Stomach (tissue), 4 donors: ENCODE data around the gene PARD6G.

Experiments
- EP300 ChIP-seq: sonication (generic); formaldehyde crosslinking; IDR thresholded peaks from one replicate; pipeline ENCODE4 v1.6.1; 2017; ENCODE audit warnings: antibody characterized with exemption
- POLR2A ChIP-seq, 4 donors: fragments of 450-650 bp; IDR thresholded peaks; one replicate each; pipeline ENCODE4 v1.6.1; 2016; ENCODE audit warnings: antibody characterized with exemption in 4 of 4, control low read depth in 2 of 4, mild to moderate bottlenecking in 1 of 4, moderate library complexity in 1 of 4
- POLR2AphosphoS5 ChIP-seq, 3 donors: sonication (generic); formaldehyde crosslinking; IDR thresholded peaks; one replicate each; pipeline ENCODE4 v1.6.1; 2016; ENCODE audit warnings: antibody characterized with exemption in 3 of 3
- TF ChIP-seq, protein P1 (sequence below), 7 experiments: fragments of 450-650 bp in 4 of 7; fragments of 200-600 bp in 3 of 7; sonication (generic) in 3 of 7; IDR thresholded peaks; one replicate each; pipeline ENCODE4 v1.5.1; 2016 to 2019; ENCODE audit warnings: antibody characterized with exemption in 7 of 7, control low read depth in 2 of 7, mild to moderate bottlenecking in 1 of 7

DNA sequence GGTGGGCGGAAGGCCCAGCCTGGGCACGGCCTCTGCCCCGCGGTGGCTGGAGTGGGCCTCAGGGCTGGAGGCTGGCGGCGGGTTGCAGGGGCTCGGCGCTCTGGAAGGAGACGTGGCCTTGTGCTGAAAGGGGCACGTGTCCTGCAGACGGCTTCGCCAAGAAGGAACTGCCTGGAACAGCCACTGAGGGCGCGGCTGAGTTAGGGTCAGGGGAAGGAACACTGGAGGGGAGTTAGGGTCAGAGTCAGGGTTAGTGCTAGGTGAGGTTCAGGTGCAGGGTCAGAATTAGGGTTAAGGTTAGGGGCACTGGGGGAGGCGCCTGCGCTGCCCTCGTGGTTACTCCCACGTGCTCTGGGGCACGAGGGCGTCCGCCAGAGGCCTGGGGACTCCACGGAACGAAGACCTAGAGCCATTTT is 139.2 kb downstream of the PARD6G start:
- TF ChIP-seq, protein P1, sequence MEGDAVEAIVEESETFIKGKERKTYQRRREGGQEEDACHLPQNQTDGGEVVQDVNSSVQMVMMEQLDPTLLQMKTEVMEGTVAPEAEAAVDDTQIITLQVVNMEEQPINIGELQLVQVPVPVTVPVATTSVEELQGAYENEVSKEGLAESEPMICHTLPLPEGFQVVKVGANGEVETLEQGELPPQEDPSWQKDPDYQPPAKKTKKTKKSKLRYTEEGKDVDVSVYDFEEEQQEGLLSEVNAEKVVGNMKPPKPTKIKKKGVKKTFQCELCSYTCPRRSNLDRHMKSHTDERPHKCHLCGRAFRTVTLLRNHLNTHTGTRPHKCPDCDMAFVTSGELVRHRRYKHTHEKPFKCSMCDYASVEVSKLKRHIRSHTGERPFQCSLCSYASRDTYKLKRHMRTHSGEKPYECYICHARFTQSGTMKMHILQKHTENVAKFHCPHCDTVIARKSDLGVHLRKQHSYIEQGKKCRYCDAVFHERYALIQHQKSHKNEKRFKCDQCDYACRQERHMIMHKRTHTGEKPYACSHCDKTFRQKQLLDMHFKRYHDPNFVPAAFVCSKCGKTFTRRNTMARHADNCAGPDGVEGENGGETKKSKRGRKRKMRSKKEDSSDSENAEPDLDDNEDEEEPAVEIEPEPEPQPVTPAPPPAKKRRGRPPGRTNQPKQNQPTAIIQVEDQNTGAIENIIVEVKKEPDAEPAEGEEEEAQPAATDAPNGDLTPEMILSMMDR (IDR thresholded peaks at IDR 0.05) = no peak
- TF ChIP-seq EP300 = no peak
- TF ChIP-seq POLR2A (IDR thresholded peaks at IDR 0.05) = no peak
- TF ChIP-seq POLR2AphosphoS5 (IDR thresholded peaks at IDR 0.05) = no peak
